Activated CD8-positive, alpha-beta memory T cell treated with anti-CD3 and anti-CD28 coated beads for 1 hour (primary cell): ENCODE measurements around the gene IMP4.

Source experiments
- DNase-seq, 2 donors: peaks; one replicate each; pipeline ENCODE4 v3.0.0-alpha.2; 2020; ENCODE audit warnings: low read depth in 1 of 2; ENCODE audit errors: extremely low read depth in 1 of 2

Gene IMP4

DNA sequence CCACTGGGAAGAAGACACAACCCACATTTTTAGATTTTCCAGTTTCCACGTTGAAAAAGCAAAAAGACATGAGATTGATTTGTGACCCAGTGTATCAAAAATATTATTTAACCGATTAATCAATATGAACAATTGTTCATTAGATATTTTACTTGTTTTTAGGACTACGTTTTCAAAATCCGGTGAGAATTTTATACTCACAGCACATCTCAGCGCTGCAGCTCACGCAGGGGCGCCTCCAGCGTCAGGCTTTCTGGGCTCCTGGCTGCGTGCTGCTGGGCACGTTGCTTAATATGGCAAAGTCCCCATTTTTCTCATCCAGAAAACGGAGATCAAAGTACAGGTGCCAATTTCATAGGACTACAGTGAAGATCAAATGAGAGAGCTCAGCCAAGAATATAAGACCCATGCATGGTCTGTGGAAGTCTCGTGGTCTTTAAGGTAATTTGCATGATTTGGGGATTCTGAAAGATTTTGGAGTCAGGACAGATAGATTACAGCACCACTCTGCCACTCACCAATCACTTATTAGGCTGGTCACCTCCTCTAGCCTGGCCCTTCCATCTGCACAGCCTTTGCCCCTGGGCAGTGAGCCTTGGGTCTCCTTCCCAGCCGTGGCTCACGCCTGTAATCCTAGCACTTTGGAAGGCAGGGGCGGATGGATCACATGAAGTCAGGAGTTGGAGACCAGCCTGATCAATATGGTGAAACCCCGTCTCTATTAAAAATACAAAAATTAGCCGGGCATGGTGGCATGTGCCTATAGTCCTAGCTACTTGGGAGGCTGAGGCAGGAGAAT, 49.4 kb downstream of the IMP4 start:
- DNase-seq: no peak

- DNase-seq: no peak
Measured at GRCh38 chr2:130393318-130393910, 50.7 kb downstream of the IMP4 start.
